Mesenchymal stem cell (in vitro differentiated cells and primary cell): ENCODE data around the gene ZNF844.
"Not testable (repeated sequence)": the region's sequence is repeated elsewhere in the genome, so short reads cannot be mapped to it uniquely, and the experiment has no call there.

Experiments
- DNase-seq: peaks from one replicate; pipeline ENCODE4 v3.0.0-alpha.2; 2013
- H2AFZ ChIP-seq: one replicate; pipeline ENCODE4 v1.6.1; 2013; ENCODE audit warnings: low read depth, mild to moderate bottlenecking, control low read depth, inconsistent platforms, low read length, moderate library complexity
- H2AK5ac ChIP-seq: 2 replicates; pipeline ENCODE4 v1.6.1; 2013; ENCODE audit warnings: low read length, moderate library complexity, mild to moderate bottlenecking, inconsistent platforms; ENCODE audit not compliant: severe bottlenecking
- H2BK120ac ChIP-seq: one replicate; pipeline ENCODE4 v1.6.1; 2013; ENCODE audit warnings: low read depth, mild to moderate bottlenecking, inconsistent platforms, low read length, moderate library complexity
- H2BK12ac ChIP-seq, 2 experiments: one replicate each; pipeline ENCODE4 v1.6.1; 2013; ENCODE audit warnings: inconsistent platforms in 2 of 2, low read length in 2 of 2, mild to moderate bottlenecking in 2 of 2, moderate library complexity in 2 of 2, control low read depth in 1 of 2
- H2BK15ac ChIP-seq: one replicate; pipeline ENCODE4 v1.6.1; 2013; ENCODE audit warnings: mild to moderate bottlenecking, low read depth, inconsistent platforms; ENCODE audit not compliant: poor library complexity, severe bottlenecking
- H2BK5ac ChIP-seq: 2 replicates; pipeline ENCODE4 v1.6.1; 2013; ENCODE audit warnings: low read depth, mild to moderate bottlenecking, low read length, control low read depth, inconsistent platforms; ENCODE audit not compliant: poor library complexity, severe bottlenecking
- H3K14ac ChIP-seq, 2 experiments: one replicate each; pipeline ENCODE4 v1.6.1; 2013; ENCODE audit warnings: inconsistent platforms in 2 of 2, low read length in 2 of 2, control low read depth in 1 of 2, mild to moderate bottlenecking in 1 of 2, moderate library complexity in 1 of 2
- H3K18ac ChIP-seq, 2 experiments: one replicate each; pipeline ENCODE4 v1.6.1; 2013; ENCODE audit warnings: inconsistent platforms in 2 of 2, low read length in 2 of 2, control low read depth in 1 of 2, low read depth in 1 of 2, mild to moderate bottlenecking in 1 of 2
- H3K23ac ChIP-seq, 2 experiments: one replicate each; pipeline ENCODE4 v1.6.1; 2013; ENCODE audit warnings: inconsistent platforms in 2 of 2, low read length in 2 of 2, mild to moderate bottlenecking in 2 of 2, moderate library complexity in 2 of 2, control low read depth in 1 of 2
- H3K27ac ChIP-seq: 2 replicates; pipeline ENCODE4 v1.5.1; 2013; ENCODE audit warnings: mild to moderate bottlenecking, moderate library complexity, low read length, control low read depth, inconsistent platforms; ENCODE audit not compliant: poor library complexity, severe bottlenecking
- H3K27me3 ChIP-seq, 2 experiments: 2 replicates each; pipeline versions ENCODE4 v1.6.1 to v1.7.0; 2013; ENCODE audit warnings: low read length in 2 of 2, mild to moderate bottlenecking in 2 of 2, moderate library complexity in 2 of 2, control low read depth in 1 of 2, inconsistent platforms in 1 of 2; ENCODE audit not compliant: control insufficient read depth in 1 of 2, insufficient read depth in 1 of 2
- H3K36me3 ChIP-seq, 2 experiments: 2 replicates each; pipeline versions ENCODE4 v1.6.1 to v1.7.0; 2013; ENCODE audit warnings: low read length in 2 of 2, control low read depth in 1 of 2, inconsistent platforms in 1 of 2, low read depth in 1 of 2, mild to moderate bottlenecking in 1 of 2; ENCODE audit not compliant: insufficient read depth in 2 of 2, control insufficient read depth in 1 of 2
- H3K4ac ChIP-seq, 2 experiments: one replicate each; pipeline ENCODE4 v1.6.1; 2013; ENCODE audit warnings: inconsistent platforms in 2 of 2, low read length in 2 of 2, mild to moderate bottlenecking in 2 of 2, moderate library complexity in 2 of 2, control low read depth in 1 of 2, low read depth in 1 of 2
- H3K4me1 ChIP-seq: 2 replicates; pipeline ENCODE4 v1.6.1; 2013; ENCODE audit warnings: low read depth, low read length, control low read depth; ENCODE audit not compliant: control insufficient read depth, insufficient read depth
- H3K4me2 ChIP-seq: 2 replicates; pipeline ENCODE4 v1.6.1; 2013; ENCODE audit warnings: low read length, mild to moderate bottlenecking, inconsistent platforms; ENCODE audit not compliant: poor library complexity, severe bottlenecking
- H3K4me3 ChIP-seq, 2 experiments: 2 replicates each; pipeline versions ENCODE4 v1.5.1 to v1.7.0; 2013; ENCODE audit warnings: low read length in 2 of 2, mild to moderate bottlenecking in 2 of 2, control low read depth in 1 of 2, low read depth in 1 of 2; ENCODE audit not compliant: insufficient read depth in 1 of 2
- H3K79me1 ChIP-seq: replicated peaks from 2 replicates; pipeline ENCODE4 v1.6.1; 2013; ENCODE audit warnings: mild to moderate bottlenecking, control low read depth, low read length, inconsistent platforms; ENCODE audit not compliant: poor library complexity, severe bottlenecking
- H3K9ac ChIP-seq: 2 replicates; pipeline ENCODE4 v1.7.0; 2013; ENCODE audit warnings: mild to moderate bottlenecking, low read length, moderate library complexity
- H3K9me3 ChIP-seq: 2 replicates; pipeline ENCODE4 v1.7.0; 2013; ENCODE audit warnings: mild to moderate bottlenecking, low read length; ENCODE audit not compliant: control insufficient read depth
- H4K8ac ChIP-seq: one replicate; pipeline ENCODE4 v1.6.1; 2013; ENCODE audit warnings: inconsistent platforms, mild to moderate bottlenecking, low read length, moderate library complexity
- H4K91ac ChIP-seq: one replicate; pipeline ENCODE4 v1.6.1; 2013; ENCODE audit warnings: mild to moderate bottlenecking, low read length, inconsistent platforms
- WGBS: methylation state at CpG from one replicate; pipeline ENCODE4 v1.1.7; 2013; ENCODE audit warnings: mixed read lengths; 5-methylcytosine and 5-hydroxymethylcytosine counted together

The ZNF844 gene

GRCh38 chr19:12093777-12094176 lies 29.2 kb downstream of the ZNF844 start:
- Histone ChIP-seq H3K9me3 (peaks cover 4% of the 10 kb centered on the region), H3K36me3 (no peaks in the 10 kb centered on the region), H2BK12ac (no peak overlapping the region), H4K8ac (no peak overlapping the region), H3K4ac (no peak overlapping the region), H2AK5ac (no peak overlapping the region), H3K23ac (no peak overlapping the region), H3K4me1 (no peaks in the 10 kb centered on the region), H3K79me1 (no peaks in the 10 kb centered on the region), H3K9ac (no peak overlapping the region), H3K4me3 (no peak overlapping the region), H3K14ac (no peak overlapping the region), H4K91ac (no peak overlapping the region), H3K18ac (no peak overlapping the region), H2BK5ac (no peak overlapping the region), H2BK15ac (no peak overlapping the region), H3K27me3 (no peaks in the 10 kb centered on the region), H3K27ac (no peak overlapping the region), H2AFZ (no peak overlapping the region), H2BK120ac (no peak overlapping the region), H3K4me2 (no peak overlapping the region)
- DNase-seq = no peak
- WGBS = 90% methylated on average over 3 of the region's 3 CpGs

GRCh38 chr19:12095111-12095790 lies 30.7 kb downstream of the ZNF844 start:
- Histone ChIP-seq H3K9ac (no peak overlapping the region), H3K79me1 (no peaks in the 10 kb centered on the region), H3K27me3 (no peaks in the 10 kb centered on the region), H4K91ac (no peak overlapping the region), H2AK5ac (no peak overlapping the region), H3K14ac (no peak overlapping the region), H3K4me3 (no peak overlapping the region), H3K4ac (no peak overlapping the region), H3K36me3 (no peaks in the 10 kb centered on the region), H2BK5ac (no peak overlapping the region), H4K8ac (no peak overlapping the region), H3K9me3 (peaks cover 7% of the 10 kb centered on the region), H2AFZ (no peak overlapping the region), H3K23ac (no peak overlapping the region), H2BK12ac (no peak overlapping the region), H3K4me1 (no peaks in the 10 kb centered on the region), H3K18ac (no peak overlapping the region), H2BK15ac (no peak overlapping the region), H3K4me2 (no peak overlapping the region), H2BK120ac (no peak overlapping the region), H3K27ac (no peak overlapping the region)
- DNase-seq = peak; percentile 16
- WGBS = 100% methylated on average over 1 of the region's 4 CpGs

DNA sequence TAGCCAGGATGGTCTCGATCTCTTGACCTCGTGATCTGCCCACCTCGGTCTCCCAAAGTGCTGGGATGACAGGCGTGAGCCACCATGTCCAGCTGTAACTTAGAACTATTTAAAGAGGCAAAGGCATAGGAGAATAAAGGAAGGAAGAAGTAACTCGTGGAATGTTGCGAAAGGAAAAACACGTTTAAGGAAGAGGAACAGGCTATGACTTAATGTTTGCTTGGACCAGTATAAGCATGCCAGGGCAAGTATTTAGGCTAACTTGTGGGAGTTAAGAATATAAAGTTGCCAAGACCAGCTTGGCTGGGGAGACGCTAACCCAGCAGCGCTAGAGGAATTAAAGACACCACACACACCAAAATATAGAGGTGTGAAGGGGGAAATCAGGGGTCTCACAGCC lies 33.5 kb downstream of the ZNF844 start:
- H3K27ac ChIP-seq = no peak overlapping the region
- H3K18ac ChIP-seq = no peak overlapping the region
- no peaks in the 10 kb centered on the region for H3K27me3 ChIP-seq
- peaks cover 7% of the 10 kb centered on the region for H3K9me3 ChIP-seq
- H3K79me1 ChIP-seq = no peaks in the 10 kb centered on the region
- H2BK5ac ChIP-seq = no peak overlapping the region
- H4K8ac ChIP-seq = no peak overlapping the region
- no peak for DNase-seq
- H2BK12ac ChIP-seq = no peak overlapping the region
- no peak overlapping the region for H3K4me3 ChIP-seq
- H2BK120ac ChIP-seq = no peak overlapping the region
- no peak overlapping the region for H2AFZ ChIP-seq
- H3K23ac ChIP-seq = no peak overlapping the region
- no peak overlapping the region for H3K14ac ChIP-seq
- H2AK5ac ChIP-seq = no peak overlapping the region
- no peak overlapping the region for H3K4ac ChIP-seq
- no peak overlapping the region for H2BK15ac ChIP-seq
- H4K91ac ChIP-seq = no peak overlapping the region
- H3K4me1 ChIP-seq = no peaks in the 10 kb centered on the region
- no peak overlapping the region for H3K9ac ChIP-seq
- 97% methylated on average over 7 of the region's 9 CpGs for WGBS
- H3K36me3 ChIP-seq = no peaks in the 10 kb centered on the region
- no peak overlapping the region for H3K4me2 ChIP-seq

GRCh38 chr19:12103909-12104308 lies 39.4 kb downstream of the ZNF844 start:
- H3K4me3 ChIP-seq, H3K14ac ChIP-seq, H2AK5ac ChIP-seq, H2AFZ ChIP-seq, DNase-seq, H2BK5ac ChIP-seq, H3K4me1 ChIP-seq, H3K27ac ChIP-seq, H3K27me3 ChIP-seq, H4K91ac ChIP-seq, H3K9ac ChIP-seq, H2BK120ac ChIP-seq, H2BK12ac ChIP-seq, H3K36me3 ChIP-seq, H3K23ac ChIP-seq, H3K4ac ChIP-seq, H3K4me2 ChIP-seq, H3K79me1 ChIP-seq, H3K9me3 ChIP-seq, H3K18ac ChIP-seq, H2BK15ac ChIP-seq, H4K8ac ChIP-seq: not testable (repeated sequence)
- WGBS = 76% methylated on average over 2 of the region's 4 CpGs
